NCI-H69 (cell line): ENCODE data around the gene MCMBP.
"Not testable (repeated sequence)": the region's sequence is repeated elsewhere in the genome, so short reads cannot be mapped to it uniquely, and the experiment has no call there.

ENCODE experiments used
- DNase-seq: peaks from one replicate; lab custom pipeline; 2025; lab: John Stamatoyannopoulos, UW

The MCMBP gene, protein sequence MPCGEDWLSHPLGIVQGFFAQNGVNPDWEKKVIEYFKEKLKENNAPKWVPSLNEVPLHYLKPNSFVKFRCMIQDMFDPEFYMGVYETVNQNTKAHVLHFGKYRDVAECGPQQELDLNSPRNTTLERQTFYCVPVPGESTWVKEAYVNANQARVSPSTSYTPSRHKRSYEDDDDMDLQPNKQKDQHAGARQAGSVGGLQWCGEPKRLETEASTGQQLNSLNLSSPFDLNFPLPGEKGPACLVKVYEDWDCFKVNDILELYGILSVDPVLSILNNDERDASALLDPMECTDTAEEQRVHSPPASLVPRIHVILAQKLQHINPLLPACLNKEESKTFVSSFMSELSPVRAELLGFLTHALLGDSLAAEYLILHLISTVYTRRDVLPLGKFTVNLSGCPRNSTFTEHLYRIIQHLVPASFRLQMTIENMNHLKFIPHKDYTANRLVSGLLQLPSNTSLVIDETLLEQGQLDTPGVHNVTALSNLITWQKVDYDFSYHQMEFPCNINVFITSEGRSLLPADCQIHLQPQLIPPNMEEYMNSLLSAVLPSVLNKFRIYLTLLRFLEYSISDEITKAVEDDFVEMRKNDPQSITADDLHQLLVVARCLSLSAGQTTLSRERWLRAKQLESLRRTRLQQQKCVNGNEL

DNA sequence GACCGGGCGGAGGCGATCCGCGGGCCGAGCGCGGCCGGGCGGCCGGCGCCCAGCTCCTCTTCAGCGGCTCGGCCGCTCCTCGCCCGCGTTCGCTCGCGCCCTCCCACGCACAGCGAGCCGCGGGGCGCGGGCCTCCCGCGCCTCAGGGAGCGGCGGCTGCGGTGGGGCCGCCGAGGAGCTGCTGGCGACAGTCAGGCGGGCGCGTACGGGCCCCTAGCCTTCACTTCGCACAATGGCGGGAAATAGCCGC lies at the start of gene MCMBP:
Gene MCMBP (minus strand): TSS at position 234 of the 250 bp plus-strand sequence. CDS start 259 bp downstream, outside the sequence.
- no peak for DNase-seq

DNA sequence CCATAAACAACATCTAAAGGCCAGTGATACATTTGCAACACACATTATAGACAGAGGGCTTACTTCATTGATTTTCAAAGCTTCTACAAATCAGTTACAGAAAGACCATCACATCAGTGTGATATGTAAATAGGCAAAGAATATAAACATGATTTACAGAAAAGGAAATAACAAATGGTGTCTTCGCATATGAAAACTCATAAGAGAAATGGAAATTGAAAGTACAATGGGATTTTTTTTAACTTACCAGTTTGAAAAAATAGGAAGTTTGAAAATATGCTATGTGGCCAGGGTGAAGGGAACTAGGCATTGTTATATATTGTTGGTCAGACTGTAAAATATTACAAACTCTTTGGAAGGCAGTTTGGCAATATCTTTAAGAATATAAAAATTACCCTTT lies 47.2 kb upstream of the MCMBP start:
- DNase-seq: no peak

DNA sequence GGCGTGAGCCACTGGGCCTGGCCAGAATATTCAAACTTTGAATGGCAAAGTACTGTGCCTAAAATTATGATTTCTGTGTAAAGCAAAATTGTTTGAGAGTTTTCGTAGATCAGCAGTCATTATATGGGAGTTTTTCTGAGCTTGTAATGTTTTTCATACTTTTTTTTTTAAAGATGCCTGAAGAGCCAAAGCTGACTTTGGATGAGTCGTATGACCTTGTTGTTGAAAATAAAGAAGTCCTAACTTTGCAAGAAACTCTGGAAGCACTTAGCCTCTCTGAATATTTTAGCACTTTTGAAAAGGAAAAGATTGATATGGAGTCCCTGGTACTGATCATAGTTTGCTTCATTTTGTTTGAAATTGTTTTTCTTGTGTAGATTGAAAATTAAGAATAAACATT lies 46.6 kb upstream of the MCMBP start:
- DNase-seq: no peak

DNA sequence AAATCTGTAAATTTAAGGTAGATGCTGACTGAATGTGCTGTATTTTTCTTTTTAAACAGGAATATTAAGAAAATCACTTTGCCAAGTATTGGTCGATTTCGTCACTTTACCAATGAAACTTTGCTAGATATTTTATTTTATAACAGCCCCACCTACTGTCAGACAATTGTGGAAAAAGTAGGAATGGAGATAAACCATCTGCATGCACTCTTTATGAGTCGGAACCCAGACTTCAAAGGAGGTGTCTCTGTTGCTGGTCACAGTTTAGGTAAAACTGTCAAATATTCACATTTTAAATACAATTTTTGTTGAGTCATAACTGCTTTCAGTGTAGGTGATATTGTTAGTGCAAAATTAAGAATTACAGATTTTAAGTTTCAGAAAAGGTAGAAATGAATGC lies 45.1 kb upstream of the MCMBP start:
- DNase-seq: no peak

DNA sequence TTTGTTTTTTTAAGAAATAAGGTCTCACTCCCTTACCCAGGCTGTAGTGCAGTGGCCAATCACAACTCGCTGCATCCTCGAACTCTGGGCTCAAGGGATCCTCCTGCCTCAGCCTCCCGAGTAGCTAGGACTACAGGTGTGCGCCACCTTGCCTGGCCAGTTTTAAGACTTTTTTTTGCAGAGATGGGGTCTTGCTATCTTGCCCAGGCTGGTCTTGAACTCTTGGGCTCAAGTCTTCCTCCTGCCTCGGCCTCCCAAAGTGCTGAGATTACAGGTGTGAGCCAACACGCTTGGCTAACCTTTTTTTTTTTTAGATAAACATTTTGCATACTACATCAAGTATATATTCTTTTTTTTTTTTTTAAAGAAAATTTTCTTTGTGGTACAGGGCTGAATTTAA lies 38.0 kb upstream of the MCMBP start:
- no peak for DNase-seq

DNA sequence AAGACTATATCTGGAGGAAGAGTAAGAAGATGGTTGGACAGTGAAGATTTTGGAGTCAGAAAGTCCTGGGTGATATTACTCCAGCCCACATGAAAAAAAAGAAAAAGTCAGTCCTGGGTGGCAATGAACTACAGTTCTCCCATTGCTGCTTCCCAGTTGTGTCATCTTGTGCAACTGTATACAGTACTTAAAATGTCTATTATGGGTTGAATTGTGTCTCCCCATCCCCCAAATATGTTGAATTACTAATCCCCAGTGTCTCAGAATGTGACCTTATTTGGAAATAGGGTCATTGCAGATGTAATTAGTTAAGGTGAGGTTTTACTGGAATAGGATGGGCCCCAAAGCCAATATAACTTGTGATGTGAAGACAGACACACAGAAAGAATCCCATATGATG lies 35.5 kb upstream of the MCMBP start:
- no peak for DNase-seq

DNA sequence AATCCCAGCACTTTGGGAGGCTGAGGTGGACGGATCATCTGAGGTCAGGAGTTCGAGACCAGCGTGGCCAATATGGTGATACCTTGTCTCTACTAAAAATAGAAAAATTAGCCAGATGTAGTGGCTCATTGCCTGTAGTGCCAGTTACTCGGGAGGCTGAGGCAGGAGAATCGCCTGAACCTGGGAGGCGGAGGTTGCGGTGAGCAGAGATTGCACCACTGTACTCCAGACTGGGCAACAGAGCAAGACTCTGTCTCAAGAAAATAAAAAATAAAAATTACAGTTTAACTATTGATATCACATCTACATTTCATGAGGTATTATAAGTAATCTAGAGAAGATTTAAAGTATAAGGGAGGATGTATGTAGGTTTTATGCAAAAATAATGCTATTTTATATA lies 35.1 kb upstream of the MCMBP start:
- DNase-seq: not testable (repeated sequence)

DNA sequence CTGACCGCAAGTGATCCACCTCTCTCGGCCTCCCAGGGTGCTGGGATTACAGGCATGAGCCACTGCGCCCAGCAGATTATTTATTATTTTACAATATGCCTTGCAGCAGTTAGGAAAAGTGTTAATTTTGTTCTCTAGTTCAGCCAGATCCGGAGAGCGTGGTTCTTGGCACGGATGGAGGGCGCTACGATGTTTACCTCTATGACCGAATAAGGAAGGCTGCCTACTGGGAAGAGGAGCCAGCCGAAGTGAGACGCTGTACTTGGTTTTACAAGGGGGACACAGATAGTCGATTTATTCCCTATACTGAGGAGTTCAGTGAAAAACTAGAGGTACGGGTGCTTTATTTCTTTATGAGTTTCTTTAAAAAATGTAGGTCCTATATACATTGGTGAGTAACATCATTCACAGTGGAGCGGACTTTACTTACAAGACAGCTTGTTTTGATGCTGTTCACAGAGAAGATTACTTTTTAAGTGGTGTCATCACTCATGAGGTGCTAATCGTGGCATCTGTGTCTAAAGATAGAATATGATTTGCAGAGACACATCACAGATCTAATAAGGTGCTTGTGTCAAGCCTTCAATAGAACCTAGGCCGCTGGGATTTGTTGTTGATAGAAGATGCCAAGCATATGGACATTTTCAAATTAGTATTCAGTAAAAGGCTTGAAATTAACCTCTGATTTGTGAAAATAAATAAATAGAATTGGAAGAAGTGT lies 31.5 kb upstream of the MCMBP start:
- no peak for DNase-seq

DNA sequence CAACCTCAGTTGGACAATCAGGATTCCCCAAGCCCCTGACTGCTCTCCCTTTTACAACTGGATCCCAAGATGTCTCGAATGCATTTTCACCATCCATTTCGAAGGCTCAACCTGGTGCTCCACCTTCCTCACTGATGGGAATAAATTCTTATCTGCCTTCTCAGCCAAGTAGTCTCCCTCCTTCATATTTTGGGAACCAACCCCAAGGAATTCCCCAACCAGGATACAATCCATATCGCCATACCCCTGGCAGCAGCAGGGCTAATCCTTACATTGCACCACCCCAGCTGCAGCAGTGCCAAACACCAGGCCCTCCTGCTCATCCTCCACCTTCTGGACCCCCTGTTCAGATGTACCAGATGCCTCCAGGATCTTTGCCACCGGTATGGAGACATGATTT lies 25.9 kb upstream of the MCMBP start:
- DNase-seq: no peak

DNA sequence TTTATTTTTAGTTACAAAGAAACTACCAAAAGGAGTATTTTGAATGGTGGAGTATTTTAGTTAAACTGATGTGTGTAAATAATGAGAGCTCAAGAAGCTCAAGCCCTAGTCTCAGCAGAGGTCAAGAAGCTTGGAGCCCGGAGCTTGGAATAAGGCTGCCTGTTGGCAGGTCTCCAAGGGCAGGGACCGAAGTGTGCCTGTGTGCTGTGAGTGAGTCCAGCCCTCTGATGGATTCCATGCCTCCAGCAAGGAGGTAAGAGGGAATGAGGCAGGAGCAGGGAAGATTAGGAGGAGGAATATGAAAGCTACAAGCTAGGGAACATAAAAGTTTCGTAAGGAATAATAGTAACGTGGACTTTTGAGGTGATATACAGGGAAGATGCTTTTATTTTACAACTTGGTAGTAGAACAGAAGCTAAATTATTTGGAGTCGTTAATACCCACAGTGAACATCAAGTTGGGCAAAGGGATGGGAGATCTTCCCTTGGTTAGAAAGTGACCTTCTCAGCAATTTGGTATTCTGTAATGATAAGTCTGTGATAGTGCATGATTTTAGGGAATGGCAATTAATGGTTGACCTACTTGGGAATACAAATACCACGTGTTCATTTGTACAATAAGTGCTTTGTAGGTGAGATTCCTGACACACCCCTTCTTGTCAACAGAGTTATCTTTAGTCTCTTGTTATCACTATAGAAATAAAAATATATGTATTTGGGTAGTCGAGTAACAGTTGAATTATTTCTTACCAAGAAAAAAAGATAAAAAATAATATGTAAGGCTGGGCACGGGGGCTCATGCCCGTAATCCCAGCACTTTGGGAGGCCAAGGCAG lies 24.5 kb upstream of the MCMBP start:
- peak; percentile 50 for DNase-seq

DNA sequence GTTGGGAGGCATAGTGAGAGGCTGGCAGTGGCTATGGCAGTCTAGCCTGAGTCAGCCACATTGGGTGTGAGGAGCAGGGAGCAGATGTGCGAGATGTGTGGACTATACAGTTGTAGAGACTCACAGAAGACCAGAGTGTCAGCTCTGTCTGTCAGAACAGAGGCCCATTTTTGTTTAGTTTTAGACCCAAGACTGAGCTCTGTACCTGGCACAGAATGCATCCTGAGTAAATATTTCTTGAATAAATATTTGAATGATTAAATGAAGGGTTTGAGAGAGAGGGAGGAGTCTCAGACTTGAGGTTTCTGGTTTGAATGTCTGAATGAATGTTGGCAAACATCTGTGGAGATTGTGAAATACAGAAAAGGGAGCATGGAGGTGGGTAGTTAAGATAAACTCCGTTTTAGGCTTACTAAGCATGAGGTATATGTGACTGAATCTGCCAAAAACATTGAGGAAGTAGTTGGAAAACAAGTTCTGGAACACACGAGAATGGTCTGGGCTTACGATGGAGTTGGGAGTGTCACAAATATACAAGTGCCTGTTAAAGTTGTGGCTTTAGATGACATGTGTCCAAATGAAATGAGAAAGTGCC lies 23.5 kb upstream of the MCMBP start:
- DNase-seq: peak; percentile 52

DNA sequence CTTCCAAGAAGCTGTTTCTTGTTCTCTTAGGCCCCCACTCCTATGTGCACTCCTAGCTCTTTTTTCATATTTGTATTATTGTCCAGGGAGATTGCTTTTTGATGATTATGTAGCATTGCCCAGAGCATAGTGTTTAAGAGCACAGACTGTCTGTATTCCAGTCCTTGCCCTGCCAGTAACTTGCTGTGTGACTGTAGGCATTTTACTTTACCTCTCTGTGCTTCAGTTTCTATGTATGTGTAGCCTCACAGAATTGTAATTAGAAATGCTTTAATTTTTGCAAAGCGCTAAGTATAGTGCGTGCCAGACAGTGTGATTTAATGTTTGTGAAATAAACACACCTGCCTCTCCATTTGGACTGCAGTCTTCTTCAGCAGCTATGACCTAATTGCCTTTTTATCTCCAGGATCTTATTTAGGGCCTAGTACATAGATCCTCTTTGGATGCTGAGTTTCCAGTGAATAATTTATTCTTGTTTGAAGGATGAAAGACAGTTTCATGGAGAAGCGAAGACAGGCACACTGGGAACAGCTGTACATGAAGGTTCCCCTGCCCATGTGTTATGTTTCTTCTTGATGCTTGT lies 21.3 kb upstream of the MCMBP start:
- no peak for DNase-seq

DNA sequence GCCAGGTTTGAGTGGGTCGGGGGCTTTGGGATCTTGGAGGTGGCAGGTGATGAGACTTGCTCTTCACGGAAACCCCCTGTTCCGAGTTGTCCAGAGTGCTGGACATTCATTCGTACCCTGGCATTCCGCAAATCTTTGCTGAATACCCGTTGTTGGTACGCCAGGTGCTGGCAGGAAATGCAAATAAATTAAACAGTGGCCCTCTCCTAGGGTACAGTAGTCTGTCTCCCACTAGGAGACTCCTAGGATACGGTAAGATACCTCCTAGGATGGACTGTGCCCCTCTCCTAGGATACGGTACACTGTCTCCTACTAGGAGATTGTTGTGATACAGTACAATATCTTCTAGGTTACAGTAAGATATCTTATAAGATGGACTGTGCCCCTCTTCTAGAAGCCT lies 20.4 kb upstream of the MCMBP start:
- DNase-seq: peak; percentile 12

DNA sequence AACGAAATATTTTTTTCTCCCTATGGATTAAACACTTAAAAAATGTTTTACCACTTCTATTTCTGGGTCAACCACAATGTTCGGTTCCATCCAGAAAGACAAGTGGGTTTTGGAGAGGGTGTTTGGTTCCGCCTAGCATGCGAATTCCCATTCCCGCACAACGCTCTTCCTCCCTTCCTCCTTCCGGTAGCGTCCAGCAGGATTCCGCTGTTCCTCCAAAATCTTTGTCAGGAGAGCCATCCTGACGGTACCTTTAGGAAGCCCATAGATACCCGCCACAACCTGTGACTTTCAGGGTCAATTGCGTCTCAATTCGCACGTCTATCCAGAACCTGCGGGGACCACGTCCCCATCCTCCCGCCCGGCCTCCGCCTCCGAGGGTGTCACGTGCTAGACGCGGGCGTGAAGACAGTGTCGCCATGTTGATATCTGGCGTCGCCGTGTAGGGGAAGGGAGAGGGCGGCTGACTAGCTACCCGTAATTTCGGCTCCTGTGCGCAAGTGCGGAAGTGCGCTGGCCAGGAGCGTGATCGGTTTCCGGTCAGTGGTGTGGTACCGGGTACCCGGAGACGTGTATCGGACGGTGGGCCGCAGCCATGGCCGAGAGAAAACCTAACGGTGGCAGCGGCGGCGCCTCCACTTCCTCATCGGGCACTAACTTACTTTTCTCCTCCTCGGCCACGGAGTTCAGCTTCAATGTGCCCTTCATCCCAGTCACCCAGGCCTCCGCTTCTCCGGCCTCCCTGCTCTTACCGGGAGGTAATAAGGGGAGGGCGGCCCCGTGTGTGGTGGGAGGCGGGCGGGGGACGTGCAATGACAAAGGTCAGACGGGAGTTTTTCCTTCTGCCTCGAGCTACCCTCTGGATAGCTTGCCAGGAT lies 19.8 kb upstream of the MCMBP start, which contains the start of gene SEC23IP:
Gene SEC23IP (plus strand): TSS at position 543 of the 878 bp plus-strand sequence. CDS start 53 bp downstream, at position 596.
- peak; percentile 95 for DNase-seq

DNA sequence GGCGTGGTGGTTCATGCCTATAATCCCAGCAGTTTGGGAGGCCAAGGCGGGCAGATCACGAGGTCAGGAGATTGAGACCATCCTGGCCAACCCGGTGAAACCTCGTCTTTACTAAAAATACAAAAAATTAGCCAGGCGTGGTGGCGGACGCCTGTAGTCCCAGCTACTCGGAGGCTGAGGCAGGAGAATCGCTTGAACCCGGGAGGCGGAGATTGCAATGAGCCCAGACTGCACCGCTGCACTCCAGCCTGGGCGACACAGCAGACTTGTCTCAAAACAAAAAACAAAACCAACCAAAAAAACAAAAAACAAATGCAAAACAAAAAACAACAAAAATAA lies 19.2 kb upstream of the MCMBP start:
- not testable (repeated sequence) for DNase-seq

DNA sequence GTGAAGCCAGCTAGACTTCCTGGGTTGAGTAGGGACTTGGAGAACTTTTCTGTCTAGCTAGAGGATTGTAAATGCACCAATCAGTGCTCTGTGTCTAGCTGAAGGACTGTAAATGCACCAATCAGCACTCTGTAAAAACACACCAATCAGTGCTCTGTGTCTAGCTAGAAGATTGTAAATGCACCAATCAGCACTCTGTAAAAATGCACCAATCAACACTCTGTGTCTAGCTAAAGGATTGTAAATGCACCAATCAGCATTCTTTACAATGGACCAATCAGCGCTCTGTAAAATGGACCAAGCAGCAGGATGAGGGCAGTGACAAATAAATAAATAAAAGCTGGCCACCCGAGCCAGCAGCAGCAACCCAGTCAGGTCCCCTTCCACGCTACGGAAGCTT lies 17.7 kb upstream of the MCMBP start:
- not testable (repeated sequence) for DNase-seq

DNA sequence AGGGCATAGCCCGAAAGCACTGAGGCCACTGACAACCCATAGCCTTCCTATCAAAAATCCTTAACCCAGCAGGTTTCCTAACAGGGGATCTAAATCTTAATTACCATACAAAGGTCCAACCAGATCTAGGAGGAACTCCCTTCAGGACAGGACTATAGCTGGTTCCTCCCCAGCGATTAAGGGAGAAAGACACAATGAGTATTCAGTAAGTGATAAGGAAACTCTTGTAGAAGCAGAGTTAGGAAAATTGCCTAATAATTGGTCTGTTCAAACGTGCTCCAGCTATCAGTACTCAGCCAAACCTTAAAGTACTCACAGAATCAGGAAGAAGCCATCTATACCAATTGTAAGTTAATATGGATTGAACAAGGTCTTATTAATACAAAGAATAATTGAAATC lies 16.6 kb upstream of the MCMBP start:
- not testable (repeated sequence) for DNase-seq

DNA sequence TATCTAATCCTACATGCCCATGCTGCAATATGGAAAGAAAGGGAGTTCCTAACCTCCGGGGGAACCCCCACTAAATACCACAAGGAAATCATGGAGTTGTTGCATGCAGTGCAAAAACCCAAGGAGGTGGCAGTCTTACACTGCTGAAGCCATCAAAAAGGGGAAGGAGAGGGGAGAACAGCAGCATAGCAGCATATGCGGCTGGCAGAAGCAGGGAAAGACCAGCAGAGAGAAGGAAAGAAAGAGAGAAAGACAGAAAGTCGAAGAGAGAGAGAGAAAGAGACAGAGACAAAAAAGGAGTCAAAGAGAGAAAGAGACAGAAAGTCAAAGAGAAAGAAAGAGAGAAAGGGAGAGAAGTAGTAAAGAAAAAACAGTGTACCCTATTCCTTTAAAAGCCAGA lies 16.1 kb upstream of the MCMBP start:
- DNase-seq: not testable (repeated sequence)

DNA sequence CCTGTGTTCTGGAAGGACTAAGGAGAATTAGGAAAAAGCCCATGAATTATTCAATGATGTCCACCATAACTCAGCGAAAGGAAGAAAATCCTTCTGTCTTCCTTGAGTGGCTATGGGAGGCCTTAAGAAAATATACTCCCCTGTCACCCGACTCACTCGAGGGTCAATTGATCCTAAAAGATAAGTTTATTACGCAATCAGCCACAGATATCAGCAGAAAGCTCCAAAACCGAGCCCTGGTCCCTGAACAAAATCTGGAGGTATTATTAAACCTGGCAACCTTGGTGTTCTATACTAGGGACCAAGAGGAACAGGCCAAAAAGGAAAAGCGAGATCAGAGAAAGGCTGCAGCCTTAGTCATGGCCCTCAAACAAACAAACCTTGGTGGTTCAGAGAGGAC lies 13.4 kb upstream of the MCMBP start:
- DNase-seq: not testable (repeated sequence)

DNA sequence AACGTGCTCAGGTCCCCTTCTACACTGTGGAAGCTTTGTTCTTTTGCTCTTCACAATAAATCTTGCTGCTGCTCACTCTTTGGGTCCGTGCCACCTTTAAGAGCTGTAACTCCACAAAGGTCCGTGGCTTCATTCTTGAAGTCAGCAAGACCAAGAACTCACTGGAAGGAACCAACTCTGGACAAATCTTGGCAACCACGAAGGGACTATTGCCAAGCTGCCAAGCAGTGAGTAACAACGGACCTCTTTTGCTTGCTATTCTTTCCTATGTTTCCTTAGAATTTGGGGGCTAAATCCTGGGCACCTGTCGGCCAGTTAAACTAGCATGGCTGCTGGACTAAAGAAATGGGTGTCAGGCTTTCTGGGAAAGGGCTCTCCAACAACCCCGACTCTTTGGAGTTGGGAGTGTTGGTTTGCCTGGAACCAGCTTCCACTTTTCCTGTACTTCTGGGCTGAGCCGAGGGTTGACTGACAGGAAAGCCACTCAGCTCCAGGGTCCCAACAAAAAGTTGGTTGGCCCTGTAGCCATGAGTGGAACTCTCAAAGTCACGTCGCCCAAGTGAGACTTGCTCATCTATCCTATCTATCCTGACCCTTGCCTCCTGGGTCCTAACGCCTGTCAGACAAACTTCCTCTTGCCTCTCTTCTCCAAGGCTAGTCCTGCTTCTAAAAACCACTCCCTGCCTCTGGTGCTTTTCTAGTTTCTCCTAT lies 11.4 kb upstream of the MCMBP start:
- DNase-seq: not testable (repeated sequence)
